GM18870 (cell line): ENCODE measurements around the gene ZMYND19.
"Not testable (repeated sequence)": the region's sequence is repeated elsewhere in the genome, so short reads cannot be mapped to it uniquely, and the experiment has no call there.

ENCODE experiments used
- ATAC-seq: cut with Tn5 transposase; IDR thresholded peaks from one replicate; pipeline ENCODE4 v1.9.1; 2021; ENCODE audit warnings: moderate library complexity; ENCODE audit not compliant: unreplicated experiment

ZMYND19 gene

DNA sequence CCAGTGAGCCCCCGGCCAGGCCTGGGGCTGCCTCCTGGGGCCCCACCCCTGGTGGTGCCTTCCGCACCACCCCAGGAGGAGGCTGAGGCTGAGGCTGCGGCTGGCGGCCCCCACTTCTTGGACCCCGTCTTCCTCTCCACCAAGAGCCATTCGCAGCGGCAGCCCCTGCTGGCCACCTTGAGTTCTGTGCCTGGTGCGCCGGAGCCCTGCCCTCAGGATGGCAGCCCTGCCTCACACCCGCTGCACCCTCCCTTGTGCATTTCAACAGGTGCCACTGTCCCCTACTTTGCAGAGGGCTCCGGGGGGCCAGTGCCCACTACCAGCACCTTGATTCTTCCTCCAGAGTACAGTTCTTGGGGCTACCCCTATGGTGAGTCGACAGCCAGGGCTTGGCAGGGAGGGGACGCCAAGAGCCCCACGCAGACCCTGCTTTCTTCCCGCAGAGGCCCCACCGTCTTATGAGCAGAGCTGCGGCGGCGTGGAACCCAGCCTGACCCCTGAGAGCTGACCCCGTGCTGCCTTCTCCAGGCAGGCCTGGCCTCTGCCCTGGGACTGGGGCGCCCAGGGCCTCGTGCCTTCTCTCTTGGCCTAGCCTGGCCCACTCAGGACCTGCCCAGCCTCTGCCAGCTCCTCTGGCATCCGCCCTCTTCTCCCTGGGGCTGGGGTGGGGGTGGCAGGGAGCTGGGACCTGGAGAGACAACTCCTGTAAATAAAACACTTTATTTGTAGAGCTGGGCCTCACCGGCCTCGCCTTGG, 24.5 kb upstream of the ZMYND19 start:
- no peak for ATAC-seq

GRCh38 chr9:137613738-137614523, 23.6 kb upstream of the ZMYND19 start:
- ATAC-seq, result no peak

GRCh38 chr9:137613259-137613658, 22.9 kb upstream of the ZMYND19 start:
- no peak for ATAC-seq

GRCh38 chr9:137612741-137613142, 22.4 kb upstream of the ZMYND19 start:
- no peak for ATAC-seq

GRCh38 chr9:137611623-137612609, 21.6 kb upstream of the ZMYND19 start:
- ATAC-seq, result no peak

- no peak for ATAC-seq
These were observed 20.6 kb upstream of the ZMYND19 start for GRCh38 chr9:137610944-137611343.

- ATAC-seq, result no peak
These were observed 17.0 kb upstream of the ZMYND19 start for GRCh38 chr9:137607141-137607857.

- ATAC-seq, result no peak
These were observed 16.4 kb upstream of the ZMYND19 start for GRCh38 chr9:137606734-137607138.

DNA sequence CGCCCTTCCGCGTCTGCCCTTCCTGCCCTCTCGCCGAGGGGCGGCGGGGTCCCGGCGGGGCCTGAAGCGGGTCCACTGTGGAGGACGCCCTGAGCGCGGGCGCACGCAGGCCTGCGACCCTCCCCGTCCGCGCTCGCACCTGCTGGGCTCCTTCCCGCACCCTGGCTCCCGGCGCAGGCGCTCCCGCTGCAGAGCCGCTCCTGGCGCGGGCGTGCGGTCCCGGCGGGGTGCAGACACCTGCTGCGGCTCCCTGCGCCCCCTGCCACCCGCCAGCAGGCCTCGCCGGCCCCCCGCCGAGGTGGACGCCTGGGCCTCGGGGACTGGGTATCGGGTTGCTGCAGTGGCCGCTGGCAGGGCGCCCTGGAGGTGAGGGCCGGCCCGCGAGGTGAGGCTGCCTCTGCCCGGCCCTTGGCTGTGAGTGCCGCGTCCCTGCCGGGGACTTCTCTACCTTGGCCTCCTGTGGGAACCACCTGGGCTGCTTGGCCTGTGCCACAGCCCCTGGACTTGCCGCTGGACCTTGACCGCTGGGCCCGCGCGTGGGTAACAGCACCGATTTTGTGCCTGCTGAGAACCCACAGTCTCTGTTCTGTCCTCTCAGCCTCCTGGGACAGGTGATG, 15.8 kb upstream of the ZMYND19 start:
- ATAC-seq, result no peak

DNA sequence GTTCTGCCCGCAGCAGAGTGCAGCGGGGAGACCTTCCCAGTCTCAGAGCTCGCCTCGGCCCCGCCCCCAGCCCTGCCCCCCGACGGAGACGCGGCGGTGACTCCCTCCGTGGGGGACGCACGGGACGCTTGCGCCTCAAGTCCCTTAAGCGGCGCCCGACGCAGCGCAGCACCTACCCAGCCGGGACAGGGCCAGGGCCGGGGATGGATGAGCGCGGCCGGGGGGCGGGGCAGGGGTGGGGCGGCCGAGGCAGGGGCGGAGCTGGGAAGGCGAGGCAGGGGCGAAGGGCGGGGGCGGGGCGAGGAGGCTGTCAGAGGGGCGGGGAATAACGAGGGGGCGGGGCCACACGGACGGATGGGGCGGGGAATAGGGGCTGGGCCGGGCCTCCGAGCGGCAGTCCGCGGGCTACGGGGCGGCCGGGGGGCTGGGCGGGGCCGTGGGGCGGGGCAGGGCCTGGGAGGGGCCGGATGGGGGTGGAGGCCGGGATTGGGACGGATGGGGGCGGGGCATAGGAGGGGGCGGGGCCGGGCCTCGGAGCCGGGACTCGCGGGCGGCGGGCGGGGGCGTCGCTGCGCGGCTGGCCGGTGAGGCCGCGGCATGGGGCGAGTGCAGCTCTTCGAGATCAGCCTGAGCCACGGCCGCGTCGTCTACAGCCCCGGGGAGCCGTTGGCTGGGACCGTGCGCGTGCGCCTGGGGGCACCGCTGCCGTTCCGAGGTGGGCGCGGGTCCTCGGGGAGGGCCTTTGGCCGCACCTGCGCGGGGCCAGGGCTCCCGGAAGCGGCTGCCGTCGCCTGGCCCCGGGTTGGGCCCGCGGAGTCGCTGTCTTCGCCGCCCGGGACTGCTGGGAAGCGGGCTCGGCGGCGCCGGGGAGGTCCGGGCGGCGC, 15.1 kb upstream of the ZMYND19 start, which contains the start of gene ARRDC1:
TSS of gene ARRDC1 (plus strand) at position 566 of the 884 bp plus-strand sequence. CDS start at position 598, 32 bp downstream.
- ATAC-seq, result no peak

- ATAC-seq, result no peak
These were observed 14.2 kb upstream of the ZMYND19 start for GRCh38 chr9:137604345-137605086.

- no peak for ATAC-seq
These were observed 13.6 kb upstream of the ZMYND19 start for GRCh38 chr9:137603879-137604278.

DNA sequence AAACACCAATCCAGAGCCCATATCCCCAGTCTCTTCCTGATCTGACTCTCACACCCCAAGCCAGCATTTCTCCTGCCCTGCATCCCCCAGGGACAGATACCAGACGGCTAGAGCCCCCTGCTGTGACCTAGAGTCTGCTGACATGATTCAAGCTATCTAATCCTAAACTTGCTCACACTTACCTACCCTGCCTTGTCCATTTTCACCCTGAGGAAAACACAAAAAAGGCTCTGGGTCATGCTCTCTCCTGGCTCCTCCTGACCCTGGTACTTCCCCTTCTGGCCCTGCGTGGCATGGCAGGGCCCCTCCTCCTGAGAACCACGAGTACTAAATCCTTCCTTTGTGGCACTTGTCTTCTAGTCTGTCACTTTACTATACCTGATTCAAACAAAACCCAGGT, 12.3 kb upstream of the ZMYND19 start:
- ATAC-seq, result no peak

DNA sequence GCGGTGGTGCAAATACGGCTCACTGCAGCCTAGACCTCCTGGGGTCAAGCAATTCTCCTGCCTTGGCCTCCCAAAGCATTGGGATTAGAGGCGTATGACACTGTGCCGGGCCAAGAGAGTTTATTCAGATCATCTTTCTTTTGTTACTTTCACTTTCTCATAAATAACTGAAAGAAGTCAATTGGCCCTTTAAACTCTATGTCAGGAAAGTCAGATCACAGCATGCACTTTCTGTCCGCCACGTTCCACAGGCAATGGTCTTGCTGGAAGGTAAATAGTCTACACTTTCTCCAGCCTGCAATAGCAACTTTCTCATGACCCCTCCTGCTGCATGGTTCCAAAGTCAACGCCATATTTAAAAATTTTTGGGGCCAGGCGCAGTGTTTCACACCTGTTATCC, 8.6 kb upstream of the ZMYND19 start:
- no peak for ATAC-seq

GRCh38 chr9:137596577-137596976, 6.3 kb upstream of the ZMYND19 start:
- not testable (repeated sequence) for ATAC-seq

GRCh38 chr9:137593176-137593575, 2.9 kb upstream of the ZMYND19 start:
- ATAC-seq, result no peak

DNA sequence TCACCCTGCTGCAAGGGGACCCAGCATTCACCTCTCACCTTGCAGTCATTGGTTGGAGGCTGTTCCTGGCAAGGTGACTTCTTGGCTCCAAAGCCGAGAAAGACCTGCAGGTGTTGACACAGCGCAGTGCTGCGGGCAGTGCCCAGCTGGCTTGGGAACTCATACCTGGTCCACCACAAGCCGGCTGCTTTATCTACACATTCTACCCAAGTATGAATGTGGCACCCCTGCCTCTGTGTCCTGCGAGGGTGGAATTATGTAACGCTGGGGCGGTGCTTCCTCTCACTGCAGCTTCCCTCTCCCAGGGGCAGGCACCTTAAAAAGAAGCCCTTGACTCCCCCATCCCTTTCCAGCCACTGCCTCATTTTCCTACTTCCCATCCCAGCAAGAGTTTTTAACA, 2.5 kb upstream of the ZMYND19 start:
- no peak for ATAC-seq

DNA sequence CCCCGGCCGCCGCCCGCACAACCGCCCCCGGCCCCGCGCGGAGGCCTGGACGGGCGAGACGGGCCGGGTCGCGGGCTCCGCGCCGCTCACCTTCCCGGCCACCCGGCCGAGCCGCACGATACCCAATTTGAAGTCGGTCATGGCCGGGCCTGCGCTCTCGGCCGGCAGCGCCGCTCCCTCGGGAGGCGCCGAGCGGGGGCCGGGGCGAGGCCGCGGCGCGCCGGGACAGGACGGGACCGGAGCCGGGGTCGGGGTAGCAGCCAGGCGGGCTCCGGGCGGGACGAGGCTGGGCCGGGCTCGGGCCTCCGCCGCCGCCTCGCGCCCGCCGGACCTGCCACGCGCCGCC, 216 bp downstream of the ZMYND19 start:
- ATAC-seq, result no peak
